Measurements from ENCODE around the gene TTC34. TPM values are rescaled to one million over a fixed set of nuclear protein-coding genes. Genes with fewer than 3 reads are reported as not detected.
A peak's percentile ranks its signal among the peaks of the same experiment; 100 is the strongest.

The TTC34 gene
- total RNA-seq, 6 experiments from 2014 or later, result 0.06 to 0.23 (median 0.18) TPM; not detected in 1

DNA sequence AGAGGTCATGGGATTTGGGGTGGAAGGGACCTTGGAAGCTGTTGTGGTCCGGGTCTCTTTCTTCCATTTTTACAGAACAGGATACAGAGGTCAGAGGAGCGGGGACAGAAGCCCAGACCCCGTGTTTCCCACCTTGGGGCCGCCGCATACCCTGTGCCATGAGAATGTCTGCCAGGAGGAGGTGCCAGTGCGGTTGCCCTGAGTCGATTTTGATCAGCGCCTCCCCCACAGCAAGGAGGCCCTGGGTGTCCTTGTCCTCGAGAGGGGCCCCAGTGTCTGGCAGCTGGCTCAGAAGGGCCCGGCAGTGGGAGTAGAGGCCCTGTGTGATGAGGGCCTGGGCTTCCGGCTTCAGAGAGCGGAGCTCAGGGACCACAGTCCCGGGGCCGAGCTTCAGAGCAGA, 156.3 kb downstream of the TTC34 start:
- no peaks in the 10 kb centered on the region for H3K27me3 ChIP-seq
- no peak overlapping the region for H3K4me3 ChIP-seq
- peaks cover 0 to 6% (median 0%) of the 10 kb centered on the region in 4 donors for H3K9me3 ChIP-seq
- peak in 2 of 3 donors; percentile 17 to 51 for DNase-seq
- 71% methylated on average over 7 of the region's 14 CpGs for WGBS (ENCODE audit: insufficient coverage, low coverage, low lambda C conversion rate, missing lambda C conversion rate)
- no peaks in the 10 kb centered on the region for H3K36me3 ChIP-seq
- peaks cover 0 to 7% (median 0%) of the 10 kb centered on the region in 4 donors for H3K4me1 ChIP-seq
- no peak overlapping the region for H3K27ac ChIP-seq
- ATAC-seq, result no peak
- no peak for TF ChIP-seq POLR2A (IDR thresholded peaks at IDR 0.05)
- TF ChIP-seq, protein P1, sequence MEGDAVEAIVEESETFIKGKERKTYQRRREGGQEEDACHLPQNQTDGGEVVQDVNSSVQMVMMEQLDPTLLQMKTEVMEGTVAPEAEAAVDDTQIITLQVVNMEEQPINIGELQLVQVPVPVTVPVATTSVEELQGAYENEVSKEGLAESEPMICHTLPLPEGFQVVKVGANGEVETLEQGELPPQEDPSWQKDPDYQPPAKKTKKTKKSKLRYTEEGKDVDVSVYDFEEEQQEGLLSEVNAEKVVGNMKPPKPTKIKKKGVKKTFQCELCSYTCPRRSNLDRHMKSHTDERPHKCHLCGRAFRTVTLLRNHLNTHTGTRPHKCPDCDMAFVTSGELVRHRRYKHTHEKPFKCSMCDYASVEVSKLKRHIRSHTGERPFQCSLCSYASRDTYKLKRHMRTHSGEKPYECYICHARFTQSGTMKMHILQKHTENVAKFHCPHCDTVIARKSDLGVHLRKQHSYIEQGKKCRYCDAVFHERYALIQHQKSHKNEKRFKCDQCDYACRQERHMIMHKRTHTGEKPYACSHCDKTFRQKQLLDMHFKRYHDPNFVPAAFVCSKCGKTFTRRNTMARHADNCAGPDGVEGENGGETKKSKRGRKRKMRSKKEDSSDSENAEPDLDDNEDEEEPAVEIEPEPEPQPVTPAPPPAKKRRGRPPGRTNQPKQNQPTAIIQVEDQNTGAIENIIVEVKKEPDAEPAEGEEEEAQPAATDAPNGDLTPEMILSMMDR (IDR thresholded peaks at IDR 0.05), result no peak
- intact Hi-C loops (cut with DNase I), result loop anchor here (10.0 kb wide), 2 partner anchors 80 to 90 kb away; partner anchors contain the start of gene TNFRSF14 (in 1 of the 2)

DNA sequence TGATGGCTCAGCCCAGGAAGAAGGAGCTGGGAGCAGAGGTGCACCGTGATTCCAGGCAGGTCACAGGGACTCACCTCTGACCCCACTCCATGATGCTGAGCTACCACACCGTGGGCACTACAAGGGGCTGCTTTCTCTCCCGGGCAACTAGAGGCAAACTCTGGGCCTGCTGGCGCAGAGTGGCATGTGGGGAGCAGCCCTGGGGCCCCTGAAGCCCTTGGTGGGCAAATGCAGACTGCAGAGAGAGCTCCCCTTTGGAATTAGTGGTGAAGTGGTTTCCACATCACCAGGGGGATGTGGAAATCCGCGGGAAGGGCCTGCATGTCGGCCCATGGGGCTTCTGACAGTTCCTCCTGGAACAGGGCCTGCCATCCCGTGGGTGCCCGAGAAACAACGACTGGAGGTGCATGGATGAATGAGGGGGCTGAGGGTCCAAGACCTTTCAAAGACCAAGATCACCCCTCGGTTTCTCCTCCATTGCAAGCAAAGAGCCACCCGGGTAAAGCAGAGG, 156.8 kb downstream of the TTC34 start:
- no CpG with 5 or more reads among the region's 12 CpGs for WGBS (ENCODE audit: insufficient coverage, low coverage, low lambda C conversion rate, missing lambda C conversion rate)
- intact Hi-C loops (cut with DNase I), result loop anchor here (10.0 kb wide), 2 partner anchors 80 to 90 kb away; partner anchors contain the start of gene TNFRSF14 (in 1 of the 2)
- Histone ChIP-seq H3K4me1 (peaks cover 0 to 7% (median 0%) of the 10 kb centered on the region in 4 donors), H3K27ac (no peak overlapping the region), H3K4me3 (no peak overlapping the region), H3K9me3 (peaks cover 0 to 6% (median 0%) of the 10 kb centered on the region in 4 donors), H3K27me3 (no peaks in the 10 kb centered on the region), H3K36me3 (no peaks in the 10 kb centered on the region)
- TF ChIP-seq, protein P1 (IDR thresholded peaks at IDR 0.05), result no peak
- TF ChIP-seq POLR2A (IDR thresholded peaks at IDR 0.05), result no peak
- DNase-seq, result peak in 2 of 3 donors; percentile 8 to 39
- no peak for ATAC-seq

DNA sequence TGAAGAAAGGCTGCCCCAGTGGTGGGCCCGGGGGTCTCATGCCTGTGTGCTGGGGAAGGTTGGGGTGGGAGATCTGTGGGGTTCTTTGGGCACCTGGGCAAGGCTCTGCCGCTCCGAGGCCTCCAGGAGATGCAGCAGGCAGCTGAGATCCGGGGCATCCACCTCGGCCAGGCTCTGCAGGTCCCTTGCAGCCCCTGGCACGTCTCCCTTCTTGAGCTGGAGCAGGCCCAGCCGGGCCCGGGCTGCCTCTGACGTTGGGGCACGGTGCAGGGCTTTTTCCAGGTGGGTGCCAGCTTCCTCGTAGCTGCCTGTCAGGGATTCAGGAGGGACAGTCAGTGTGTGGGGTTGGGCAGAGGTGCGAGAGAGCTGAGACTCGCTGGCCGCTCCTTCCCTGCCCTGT, 157.3 kb downstream of the TTC34 start:
- Histone ChIP-seq H3K27me3 (no peaks in the 10 kb centered on the region), H3K36me3 (no peaks in the 10 kb centered on the region), H3K27ac (no peak overlapping the region), H3K4me1 (peaks cover 0 to 7% (median 0%) of the 10 kb centered on the region in 4 donors), H3K9me3 (peaks cover 0 to 6% (median 0%) of the 10 kb centered on the region in 4 donors), H3K4me3 (no peak overlapping the region)
- TF ChIP-seq, protein P1 (IDR thresholded peaks at IDR 0.05), result no peak
- TF ChIP-seq POLR2A (IDR thresholded peaks at IDR 0.05), result no peak
- no peak for ATAC-seq
- 40% methylated on average over 1 of the region's 14 CpGs for WGBS (ENCODE audit: insufficient coverage, low coverage, low lambda C conversion rate, missing lambda C conversion rate)
- intact Hi-C loops (cut with DNase I), result loop anchor here (10.0 kb wide), 2 partner anchors 79 to 89 kb away; partner anchors contain the start of gene TNFRSF14 (in 1 of the 2)
- DNase-seq, result peak; percentile 20 to 59 (median 44)

DNA sequence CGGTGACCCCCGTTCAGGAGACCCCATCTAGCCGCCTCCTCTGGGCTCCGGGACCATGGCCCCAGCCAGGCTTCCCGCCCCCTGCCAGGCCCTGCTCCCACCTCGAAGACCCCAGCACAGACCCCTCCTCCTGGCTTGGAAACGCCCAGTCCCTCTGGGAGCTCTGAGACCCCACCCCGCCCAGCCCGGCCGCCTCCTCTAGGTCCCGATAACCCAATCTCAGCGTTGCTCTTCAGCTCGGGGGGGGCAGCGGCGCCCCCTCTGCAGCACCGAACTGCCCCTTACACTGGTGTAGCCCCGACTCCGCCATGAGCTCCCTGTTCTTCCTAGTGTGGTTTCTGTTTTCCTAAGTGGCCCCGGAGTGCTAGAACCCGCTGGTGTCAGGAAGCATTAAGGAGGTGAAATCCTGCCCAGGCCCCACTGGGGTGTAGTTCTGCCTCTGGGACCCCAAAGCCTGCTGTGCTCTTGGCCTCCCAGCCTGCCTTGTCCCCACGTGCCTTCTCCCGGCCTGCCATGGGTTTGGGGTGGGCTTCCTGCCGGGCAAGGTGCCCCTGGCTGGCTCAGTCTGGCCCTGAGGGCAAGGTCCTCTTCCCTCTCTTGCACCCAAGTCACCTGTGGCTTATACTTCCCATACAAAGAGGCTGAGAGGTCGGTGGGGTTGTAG, 157.9 kb downstream of the TTC34 start:
- Histone ChIP-seq H3K4me3 (peak overlapping the region; percentile 83 to 96 (median 93)), H3K4me1 (peaks cover 0 to 7% (median 0%) of the 10 kb centered on the region in 4 donors), H3K27ac (no peak overlapping the region), H3K36me3 (no peaks in the 10 kb centered on the region), H3K27me3 (no peaks in the 10 kb centered on the region), H3K9me3 (peaks cover 0 to 6% (median 0%) of the 10 kb centered on the region in 4 donors)
- DNase-seq (peak; percentile 22 to 52 (median 46)), ATAC-seq (no peak)
- 34% methylated on average over 4 of the region's 24 CpGs for WGBS (ENCODE audit: insufficient coverage, low coverage, low lambda C conversion rate, missing lambda C conversion rate)
- intact Hi-C loops (cut with DNase I), result loop anchor here (10.0 kb wide), 2 partner anchors 79 to 89 kb away; partner anchors contain the start of gene TNFRSF14 (in 1 of the 2)
- TF ChIP-seq, protein P1 (IDR thresholded peaks at IDR 0.05), result no peak
- TF ChIP-seq POLR2A (IDR thresholded peaks at IDR 0.05), result no peak
